ENCODE data around the gene KIF5A.

Gene KIF5A

GRCh38 chr12:57571926-57572762, 22.3 kb downstream of the KIF5A start:
- H3K79me2 ChIP-seq (ENCODE audit: insufficient read depth, low read length), result no peaks in the 10 kb centered on the region
- no peak overlapping the region for H2AFZ ChIP-seq (ENCODE audit: low read length)
- H3F3A ChIP-seq (ENCODE audit: low read depth), result no peaks in the 10 kb centered on the region
- H3K4me3 ChIP-seq (ENCODE audit: low read length, poor library complexity, severe bottlenecking), result no peak overlapping the region
- TF ChIP-seq EZH2phosphoT487 (IDR thresholded peaks at IDR 0.05; ENCODE audit: borderline replicate concordance), result no peak
- no peak for TF ChIP-seq CTCF (conservative IDR thresholded peaks at IDR 0.05; ENCODE audit: low read length)
- H3K4me2 ChIP-seq (ENCODE audit: low read depth, low read length, poor library complexity, severe bottlenecking), result no peak overlapping the region
- no peaks in the 10 kb centered on the region for H4K20me1 ChIP-seq (ENCODE audit: insufficient read depth, low read length, poor library complexity, severe bottlenecking)
- H3K9ac ChIP-seq (ENCODE audit: low read depth, low read length, poor library complexity, severe bottlenecking), result no peak overlapping the region
- no peaks in the 10 kb centered on the region for H3K9me3 ChIP-seq (ENCODE audit: insufficient read depth, low read depth, low read length)
- no peaks in the 10 kb centered on the region for H3K36me3 ChIP-seq (ENCODE audit: insufficient read depth, low read length)
- H3K9me2 ChIP-seq (replicated peaks; ENCODE audit: low read depth, low read length), result no peaks in the 10 kb centered on the region
- H3K4me1 ChIP-seq (ENCODE audit: insufficient read depth, low read length, poor library complexity, severe bottlenecking), result no peaks in the 10 kb centered on the region
- H3K27me3 ChIP-seq (ENCODE audit: insufficient read depth, low read length, poor library complexity, severe bottlenecking), result no peaks in the 10 kb centered on the region

GRCh38 chr12:57574795-57575194, 25.0 kb downstream of the KIF5A start:
- Histone ChIP-seq H3K4me2 (ENCODE audit: low read depth, low read length, poor library complexity, severe bottlenecking) (no peak overlapping the region), H4K20me1 (ENCODE audit: insufficient read depth, low read length, poor library complexity, severe bottlenecking) (no peaks in the 10 kb centered on the region), H3K4me1 (ENCODE audit: insufficient read depth, low read length, poor library complexity, severe bottlenecking) (no peaks in the 10 kb centered on the region), H2AFZ (ENCODE audit: low read length) (no peak overlapping the region), H3K9me3 (ENCODE audit: insufficient read depth, low read depth, low read length) (no peaks in the 10 kb centered on the region), H3F3A (ENCODE audit: low read depth) (no peaks in the 10 kb centered on the region), H3K36me3 (ENCODE audit: insufficient read depth, low read length) (no peaks in the 10 kb centered on the region), H3K79me2 (ENCODE audit: insufficient read depth, low read length) (no peaks in the 10 kb centered on the region), H3K4me3 (ENCODE audit: low read length, poor library complexity, severe bottlenecking) (no peak overlapping the region), H3K9me2 (replicated peaks; ENCODE audit: low read depth, low read length) (no peaks in the 10 kb centered on the region), H3K27me3 (ENCODE audit: insufficient read depth, low read length, poor library complexity, severe bottlenecking) (no peaks in the 10 kb centered on the region), H3K9ac (ENCODE audit: low read depth, low read length, poor library complexity, severe bottlenecking) (no peak overlapping the region)
- no peak for TF ChIP-seq EZH2phosphoT487 (IDR thresholded peaks at IDR 0.05; ENCODE audit: borderline replicate concordance)
- TF ChIP-seq CTCF (conservative IDR thresholded peaks at IDR 0.05; ENCODE audit: low read length), result no peak

GRCh38 chr12:57575771-57576612, 26.1 kb downstream of the KIF5A start:
- no peaks in the 10 kb centered on the region for H3K79me2 ChIP-seq (ENCODE audit: insufficient read depth, low read length)
- no peaks in the 10 kb centered on the region for H3F3A ChIP-seq (ENCODE audit: low read depth)
- no peaks in the 10 kb centered on the region for H3K9me2 ChIP-seq (replicated peaks; ENCODE audit: low read depth, low read length)
- H3K4me1 ChIP-seq (ENCODE audit: insufficient read depth, low read length, poor library complexity, severe bottlenecking), result peaks cover 5% of the 10 kb centered on the region
- no peak overlapping the region for H3K9ac ChIP-seq (ENCODE audit: low read depth, low read length, poor library complexity, severe bottlenecking)
- no peak overlapping the region for H2AFZ ChIP-seq (ENCODE audit: low read length)
- H4K20me1 ChIP-seq (ENCODE audit: insufficient read depth, low read length, poor library complexity, severe bottlenecking), result no peaks in the 10 kb centered on the region
- no peak overlapping the region for H3K4me3 ChIP-seq (ENCODE audit: low read length, poor library complexity, severe bottlenecking)
- no peak for TF ChIP-seq CTCF (conservative IDR thresholded peaks at IDR 0.05; ENCODE audit: low read length)
- TF ChIP-seq EZH2phosphoT487 (IDR thresholded peaks at IDR 0.05; ENCODE audit: borderline replicate concordance), result no peak
- no peaks in the 10 kb centered on the region for H3K36me3 ChIP-seq (ENCODE audit: insufficient read depth, low read length)
- no peak overlapping the region for H3K4me2 ChIP-seq (ENCODE audit: low read depth, low read length, poor library complexity, severe bottlenecking)
- no peaks in the 10 kb centered on the region for H3K27me3 ChIP-seq (ENCODE audit: insufficient read depth, low read length, poor library complexity, severe bottlenecking)
- no peaks in the 10 kb centered on the region for H3K9me3 ChIP-seq (ENCODE audit: insufficient read depth, low read depth, low read length)

Measured in Loucy (cell line).